Measurements from ENCODE around the gene CTTNBP2. TPM values are rescaled to one million over a fixed set of nuclear protein-coding genes. Genes with fewer than 3 reads are reported as not detected.
"Not testable (repeated sequence)": the region's sequence is repeated elsewhere in the genome, so short reads cannot be mapped to it uniquely, and the experiment has no call there.

Gene CTTNBP2
- total RNA-seq, 1 donor from 2014 or later = 9.5 TPM

DNA sequence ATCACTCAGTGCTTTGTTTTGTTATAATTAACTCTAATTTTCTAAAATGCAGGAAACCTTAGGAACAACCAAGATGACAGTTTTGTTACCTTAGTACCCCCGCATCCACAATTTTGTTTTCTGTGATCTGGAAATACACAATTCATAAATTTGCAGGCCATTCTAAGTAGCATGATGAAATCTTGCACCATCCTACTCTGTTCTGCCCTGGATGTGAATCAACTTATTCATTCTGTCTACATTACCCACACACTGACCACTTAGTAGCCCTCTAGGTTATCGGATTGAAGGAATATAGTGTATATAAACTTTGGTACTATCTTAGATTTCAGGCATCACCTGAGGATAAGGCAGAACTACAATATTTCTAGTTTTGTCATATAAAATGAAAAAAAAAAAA lies 155.9 kb downstream of the CTTNBP2 start:
- Mint-ChIP-seq H3K4me3 (ENCODE audit: low read depth) (no peak overlapping the region), H3K36me3 (ENCODE audit: insufficient read depth) (peaks cover 3% of the 10 kb centered on the region), H3K27ac (no peak overlapping the region), H3K27me3 (no peaks in the 10 kb centered on the region), H3K4me1 (ENCODE audit: low read depth) (peaks cover 19% of the 10 kb centered on the region), H3K9me3 (ENCODE audit: low read depth) (no peaks in the 10 kb centered on the region)
- TF ChIP-seq, protein P1, sequence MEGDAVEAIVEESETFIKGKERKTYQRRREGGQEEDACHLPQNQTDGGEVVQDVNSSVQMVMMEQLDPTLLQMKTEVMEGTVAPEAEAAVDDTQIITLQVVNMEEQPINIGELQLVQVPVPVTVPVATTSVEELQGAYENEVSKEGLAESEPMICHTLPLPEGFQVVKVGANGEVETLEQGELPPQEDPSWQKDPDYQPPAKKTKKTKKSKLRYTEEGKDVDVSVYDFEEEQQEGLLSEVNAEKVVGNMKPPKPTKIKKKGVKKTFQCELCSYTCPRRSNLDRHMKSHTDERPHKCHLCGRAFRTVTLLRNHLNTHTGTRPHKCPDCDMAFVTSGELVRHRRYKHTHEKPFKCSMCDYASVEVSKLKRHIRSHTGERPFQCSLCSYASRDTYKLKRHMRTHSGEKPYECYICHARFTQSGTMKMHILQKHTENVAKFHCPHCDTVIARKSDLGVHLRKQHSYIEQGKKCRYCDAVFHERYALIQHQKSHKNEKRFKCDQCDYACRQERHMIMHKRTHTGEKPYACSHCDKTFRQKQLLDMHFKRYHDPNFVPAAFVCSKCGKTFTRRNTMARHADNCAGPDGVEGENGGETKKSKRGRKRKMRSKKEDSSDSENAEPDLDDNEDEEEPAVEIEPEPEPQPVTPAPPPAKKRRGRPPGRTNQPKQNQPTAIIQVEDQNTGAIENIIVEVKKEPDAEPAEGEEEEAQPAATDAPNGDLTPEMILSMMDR (IDR thresholded peaks at IDR 0.05; ENCODE audit: unreplicated experiment) = no peak
- DNase-seq (ENCODE audit: low spot score, unreplicated experiment) = no peak

DNA sequence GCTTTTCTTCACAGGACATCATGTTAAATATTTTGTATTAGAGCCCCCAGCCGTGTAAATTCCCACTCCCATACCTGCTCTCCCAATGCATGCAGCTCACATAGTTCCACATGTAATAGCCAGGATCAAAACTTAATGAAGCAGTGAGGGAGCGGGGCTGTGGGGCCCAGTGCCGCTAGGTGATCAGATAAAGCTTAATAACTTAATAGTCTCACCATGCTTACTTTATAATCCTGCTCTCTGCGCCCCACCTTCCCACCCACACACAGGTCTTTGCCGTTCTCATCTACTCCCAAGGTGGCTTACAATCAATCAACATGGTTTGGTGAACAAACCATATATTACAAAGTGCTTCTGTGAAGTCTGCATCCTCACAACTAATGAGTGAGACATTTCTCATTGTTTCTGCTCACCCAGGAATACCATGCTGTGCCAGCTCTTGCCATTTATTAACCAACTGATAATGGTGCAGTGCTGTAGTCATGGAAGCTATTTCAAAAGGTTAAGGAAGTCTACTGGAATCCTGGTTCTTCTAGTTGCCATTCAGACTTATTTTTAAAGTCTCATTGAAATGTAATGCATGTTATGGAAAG lies 156.4 kb downstream of the CTTNBP2 start:
- Mint-ChIP-seq H3K27me3 (no peaks in the 10 kb centered on the region), H3K36me3 (ENCODE audit: insufficient read depth) (peaks cover 3% of the 10 kb centered on the region), H3K4me1 (ENCODE audit: low read depth) (peaks cover 19% of the 10 kb centered on the region), H3K27ac (peak overlapping the region; percentile 23), H3K4me3 (ENCODE audit: low read depth) (no peak overlapping the region), H3K9me3 (ENCODE audit: low read depth) (no peaks in the 10 kb centered on the region)
- TF ChIP-seq, protein P1 (IDR thresholded peaks at IDR 0.05; ENCODE audit: unreplicated experiment) = no peak
- no peak for DNase-seq (ENCODE audit: low spot score, unreplicated experiment)

DNA sequence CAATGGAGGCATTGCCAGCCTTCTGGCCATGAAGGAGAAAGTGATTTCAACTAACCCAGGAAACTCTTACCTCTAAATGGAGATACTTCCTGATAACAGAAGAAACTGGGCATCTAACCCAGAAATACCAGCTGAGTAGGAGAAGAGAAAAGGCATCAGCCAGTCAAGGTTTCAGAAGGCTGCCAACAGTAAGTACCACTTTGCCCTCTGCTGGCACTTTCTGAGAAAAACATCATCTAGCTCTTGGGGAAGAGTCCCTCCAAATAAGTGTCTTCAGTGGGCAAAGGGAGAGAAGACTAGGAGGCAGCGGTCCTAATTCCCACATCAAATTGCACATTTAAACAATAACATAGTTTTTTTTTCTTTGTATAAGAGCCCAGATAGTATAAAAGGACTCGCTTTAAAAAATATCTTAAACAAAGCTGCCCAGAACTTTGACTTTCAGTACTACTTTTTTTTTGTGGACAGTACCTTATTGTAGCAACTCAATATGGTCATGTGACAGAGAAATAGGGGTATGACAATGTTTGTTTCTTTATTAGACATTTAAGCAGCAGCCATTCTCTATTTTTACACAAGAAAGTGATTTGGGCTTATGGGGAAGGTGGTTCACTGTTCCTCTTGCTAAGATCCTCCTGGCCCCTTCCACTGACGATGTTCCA lies 157.3 kb downstream of the CTTNBP2 start:
- TF ChIP-seq, protein P1 (IDR thresholded peaks at IDR 0.05; ENCODE audit: unreplicated experiment) = peak; percentile 64
- Mint-ChIP-seq H3K27me3 (no peaks in the 10 kb centered on the region), H3K4me1 (ENCODE audit: low read depth) (peaks cover 19% of the 10 kb centered on the region), H3K27ac (no peak overlapping the region), H3K9me3 (ENCODE audit: low read depth) (no peaks in the 10 kb centered on the region), H3K36me3 (ENCODE audit: insufficient read depth) (peaks cover 3% of the 10 kb centered on the region), H3K4me3 (ENCODE audit: low read depth) (no peak overlapping the region)
- peak; percentile 16 for DNase-seq (ENCODE audit: low spot score, unreplicated experiment)

DNA sequence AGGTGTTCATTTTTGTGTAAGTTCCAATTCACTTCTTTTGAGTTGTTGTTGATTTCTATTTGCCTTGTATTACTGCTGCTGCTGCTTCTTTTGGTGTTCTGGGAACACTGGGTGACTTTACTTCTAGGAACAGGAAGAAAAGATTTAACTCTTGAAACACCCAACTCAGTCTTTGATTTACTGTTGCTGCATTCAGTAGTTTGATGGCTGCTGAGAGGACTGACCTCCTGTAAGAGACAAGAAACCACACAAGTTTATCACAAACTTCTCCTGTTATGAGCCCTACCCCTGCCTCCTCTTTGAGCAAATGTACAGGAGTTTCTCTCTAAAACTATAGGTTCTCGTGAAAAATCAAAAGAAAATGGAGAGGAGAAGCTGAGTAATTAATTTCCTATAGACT lies 161.7 kb downstream of the CTTNBP2 start:
- Mint-ChIP-seq H3K27me3 (no peaks in the 10 kb centered on the region), H3K9me3 (ENCODE audit: low read depth) (peaks cover 2% of the 10 kb centered on the region), H3K4me3 (ENCODE audit: low read depth) (no peak overlapping the region), H3K36me3 (ENCODE audit: insufficient read depth) (no peaks in the 10 kb centered on the region), H3K27ac (peak overlapping the region; percentile 31), H3K4me1 (ENCODE audit: low read depth) (peaks cover 4% of the 10 kb centered on the region)
- DNase-seq (ENCODE audit: low spot score, unreplicated experiment) = no peak
- TF ChIP-seq, protein P1 (IDR thresholded peaks at IDR 0.05; ENCODE audit: unreplicated experiment) = no peak

DNA sequence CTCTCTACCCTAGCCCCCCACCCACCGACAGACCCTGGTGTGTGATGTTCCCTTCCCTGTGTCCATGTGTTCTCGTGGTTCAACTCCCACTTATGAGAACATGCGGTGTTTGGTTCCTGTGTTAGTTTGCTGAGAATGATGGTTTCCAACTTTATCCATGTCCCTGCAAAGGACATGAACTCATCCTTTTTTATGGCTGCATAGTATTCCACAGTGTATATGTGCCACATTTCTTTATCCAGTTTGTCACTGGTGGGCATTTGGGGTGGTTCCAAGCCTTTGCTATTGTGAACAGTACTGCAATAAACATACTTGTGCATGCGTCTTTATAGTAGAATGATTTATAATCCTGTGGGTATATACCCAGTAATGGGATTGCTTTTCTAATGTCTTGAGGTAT lies 165.1 kb downstream of the CTTNBP2 start:
- not testable (repeated sequence) for DNase-seq (ENCODE audit: low spot score, unreplicated experiment); H3K4me1 Mint-ChIP-seq (ENCODE audit: low read depth); H3K27ac Mint-ChIP-seq; H3K9me3 Mint-ChIP-seq (ENCODE audit: low read depth); H3K27me3 Mint-ChIP-seq; H3K36me3 Mint-ChIP-seq (ENCODE audit: insufficient read depth); H3K4me3 Mint-ChIP-seq (ENCODE audit: low read depth)

DNA sequence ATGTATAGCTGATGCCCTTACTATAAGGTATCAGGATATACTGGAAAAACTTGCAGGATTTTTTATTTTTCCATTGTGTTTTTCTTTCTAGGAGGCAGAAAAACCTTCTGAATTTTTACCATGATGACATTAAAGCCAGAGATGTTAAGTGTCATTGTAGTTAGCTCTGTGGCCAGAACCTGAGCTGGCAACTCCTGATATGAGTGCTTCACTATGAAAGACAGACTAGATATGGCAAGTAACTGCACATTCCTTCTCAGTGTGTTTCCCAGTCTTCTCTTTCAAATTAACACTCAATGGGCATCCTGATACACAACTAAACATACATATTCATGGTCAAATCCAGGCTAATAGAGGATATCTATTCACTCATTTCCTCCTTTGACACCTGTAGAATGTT lies 166.2 kb downstream of the CTTNBP2 start:
- no peaks in the 10 kb centered on the region for H3K4me1 Mint-ChIP-seq (ENCODE audit: low read depth)
- no peaks in the 10 kb centered on the region for H3K27me3 Mint-ChIP-seq
- no peak overlapping the region for H3K4me3 Mint-ChIP-seq (ENCODE audit: low read depth)

More for the DNA sequence above, 166.2 kb downstream of the CTTNBP2 start:
- no peaks in the 10 kb centered on the region for H3K36me3 Mint-ChIP-seq (ENCODE audit: insufficient read depth)
- peaks cover 5% of the 10 kb centered on the region for H3K9me3 Mint-ChIP-seq (ENCODE audit: low read depth)
- no peak for DNase-seq (ENCODE audit: low spot score, unreplicated experiment)
- no peak overlapping the region for H3K27ac Mint-ChIP-seq
- TF ChIP-seq, protein P1 (IDR thresholded peaks at IDR 0.05; ENCODE audit: unreplicated experiment) = no peak
